AG08395 (cell line): Measurements from ENCODE around the gene BCL2L1.
A peak's percentile ranks its signal among the peaks of the same experiment; 100 is the strongest.

Experiments used
- DNase-seq: peaks from one replicate; pipeline ENCODE4 v3.0.0; 2012; ENCODE audit warnings: mixed read lengths, low spot score

BCL2L1 gene

DNA sequence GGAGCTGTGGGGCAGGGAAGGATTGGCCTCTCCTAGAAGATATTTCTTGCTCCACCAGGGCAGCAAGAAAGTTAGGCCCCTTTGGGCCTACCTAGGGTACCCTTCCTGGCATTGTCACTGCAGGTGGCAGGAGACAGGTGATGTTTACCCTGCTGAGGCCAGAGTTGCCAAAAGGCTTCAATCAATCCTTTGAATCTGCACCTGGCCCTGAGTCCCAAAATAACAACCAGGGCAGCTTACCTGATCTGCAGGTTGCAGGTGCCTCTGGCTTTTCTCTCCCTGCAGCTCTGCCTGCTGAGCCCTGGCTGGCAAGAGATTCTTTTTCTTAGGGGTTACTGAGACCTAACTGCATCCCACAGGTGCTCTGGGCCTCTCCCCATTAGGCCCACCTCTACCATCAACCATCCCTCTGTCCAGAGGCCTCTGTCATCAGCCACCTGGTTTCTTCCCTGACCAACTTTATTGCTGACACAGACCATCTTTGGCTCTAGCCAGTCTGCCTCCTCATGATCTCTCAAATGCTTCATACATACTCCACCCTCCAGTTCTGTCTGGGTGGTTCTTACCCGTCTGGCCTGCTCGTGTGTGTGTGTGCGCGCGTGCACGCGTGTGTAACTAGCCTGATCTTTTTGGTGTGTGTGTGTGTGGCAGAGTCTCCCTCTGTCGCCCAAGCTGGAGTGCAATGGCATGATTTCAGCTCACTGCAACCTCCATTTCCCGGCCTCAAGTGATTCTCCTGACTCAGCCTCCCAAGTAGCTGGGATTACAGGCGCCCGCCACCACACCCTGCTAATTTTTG lies 13.7 kb downstream of the BCL2L1 start:
- no peak for DNase-seq

GRCh38 chr20:31707994-31708735 lies 14.5 kb downstream of the BCL2L1 start:
- DNase-seq = no peak

DNA sequence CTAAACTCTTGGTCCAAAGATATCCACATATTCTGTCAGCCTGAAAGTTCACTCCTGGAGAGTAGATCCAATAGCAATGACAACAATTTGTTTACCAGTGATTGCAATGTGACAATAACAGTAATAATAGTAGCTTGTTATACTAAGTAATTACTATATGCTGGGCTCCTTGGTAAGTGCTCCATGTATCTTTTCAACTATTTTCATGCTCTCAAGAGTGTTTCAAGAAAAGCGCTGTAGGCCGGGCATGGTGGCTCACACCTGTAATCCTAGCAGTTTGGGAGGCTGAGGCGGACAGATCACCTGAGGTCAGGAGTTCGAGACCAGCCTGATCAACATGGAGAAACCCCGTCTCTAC lies 15.4 kb downstream of the BCL2L1 start:
- DNase-seq = no peak

DNA sequence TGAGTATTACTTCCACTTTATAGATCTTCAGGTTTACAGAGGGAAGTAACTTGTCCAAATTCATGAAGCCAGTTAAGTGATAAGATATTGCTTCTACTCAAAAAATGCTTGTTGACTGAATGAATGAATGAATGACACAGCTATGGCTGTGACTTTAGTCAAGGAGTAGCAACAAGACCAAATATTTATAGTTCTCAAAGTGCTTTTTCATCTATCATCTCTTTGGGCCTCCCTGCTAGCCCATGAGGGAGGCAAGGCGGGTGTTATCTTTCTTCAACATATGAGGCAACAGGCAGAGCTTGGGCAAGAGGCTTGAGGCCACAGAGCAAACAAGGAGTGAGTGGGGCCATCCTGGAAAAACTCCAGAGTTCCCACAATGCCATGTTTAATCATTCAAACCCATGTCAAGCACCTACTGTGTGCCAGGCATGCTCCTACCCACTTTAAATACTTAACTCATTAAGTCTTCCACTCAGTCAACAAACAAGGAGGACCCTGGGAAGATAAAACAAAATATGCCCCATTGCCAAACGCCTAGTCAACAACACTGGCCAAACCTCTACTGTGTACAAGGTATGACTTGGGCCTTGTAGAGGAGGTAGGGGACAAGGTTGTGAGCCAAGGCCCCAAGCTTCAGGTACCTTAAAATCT lies 15.9 kb downstream of the BCL2L1 start:
- DNase-seq = no peak

GRCh38 chr20:31705598-31706597 lies 16.8 kb downstream of the BCL2L1 start:
- DNase-seq = no peak

GRCh38 chr20:31705191-31705590 lies 17.5 kb downstream of the BCL2L1 start:
- no peak for DNase-seq

DNA sequence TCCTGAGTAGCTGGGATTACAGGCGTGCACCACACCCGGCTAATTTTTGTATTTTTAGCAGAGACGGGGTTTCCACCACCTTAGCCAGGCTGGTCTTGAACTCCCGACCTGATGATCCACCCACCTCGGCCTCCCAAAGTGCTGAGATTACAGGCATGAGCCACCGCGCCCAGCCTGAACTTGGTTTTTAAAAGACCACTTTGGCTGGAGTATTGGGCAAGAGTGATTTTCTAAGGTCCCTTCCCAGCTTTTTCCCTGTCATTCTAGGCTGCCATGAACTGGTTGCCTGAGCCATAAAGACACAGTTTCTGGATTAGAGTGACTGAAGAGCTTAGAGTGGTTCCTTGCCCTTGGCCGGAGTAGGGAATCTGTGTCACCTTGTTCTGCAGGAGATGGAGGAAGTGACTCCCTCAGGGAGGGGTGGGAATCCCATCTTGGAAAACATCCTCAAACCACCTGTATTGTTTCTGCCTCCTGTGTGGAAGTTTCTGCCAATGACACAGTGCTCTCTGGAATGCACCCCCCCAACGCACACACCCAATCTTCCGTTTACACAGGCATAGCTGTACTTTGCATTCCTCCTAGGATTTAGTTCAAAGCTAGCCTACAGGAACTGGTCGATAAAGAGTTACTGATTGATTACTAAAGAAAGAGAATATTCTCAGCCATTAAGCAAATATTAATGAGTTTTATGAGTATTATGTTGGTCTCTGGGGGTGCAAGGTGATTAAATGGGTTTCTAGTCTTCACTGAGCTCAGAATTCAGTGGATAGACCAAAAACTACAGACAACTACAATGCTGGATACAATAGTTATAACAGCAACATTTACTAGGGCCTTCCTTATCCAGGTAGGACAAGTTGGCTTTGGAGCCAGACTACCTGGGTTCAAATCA lies 18.2 kb downstream of the BCL2L1 start:
- no peak for DNase-seq

GRCh38 chr20:31701591-31701990 lies 21.1 kb downstream of the BCL2L1 start:
- DNase-seq = no peak

DNA sequence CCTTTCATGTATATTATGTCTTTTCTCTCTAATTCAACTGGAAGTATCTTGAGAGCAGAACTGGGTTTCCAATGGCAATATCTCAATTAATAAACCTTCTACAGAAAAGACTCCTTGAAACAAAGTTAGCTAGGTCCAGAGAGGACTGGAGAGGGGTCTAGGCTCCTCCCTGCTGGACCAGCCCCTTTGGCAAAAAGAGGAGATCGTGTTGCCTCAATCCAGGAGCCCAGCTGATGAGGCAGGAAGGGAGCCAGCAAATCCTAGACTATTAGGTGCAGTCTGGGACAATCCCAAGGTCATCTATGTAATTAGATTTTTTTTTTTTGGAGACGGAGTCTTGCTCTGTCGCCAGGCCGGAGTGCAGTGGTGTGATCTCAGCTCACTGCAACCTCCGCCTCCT lies 21.9 kb downstream of the BCL2L1 start:
- no peak for DNase-seq

DNA sequence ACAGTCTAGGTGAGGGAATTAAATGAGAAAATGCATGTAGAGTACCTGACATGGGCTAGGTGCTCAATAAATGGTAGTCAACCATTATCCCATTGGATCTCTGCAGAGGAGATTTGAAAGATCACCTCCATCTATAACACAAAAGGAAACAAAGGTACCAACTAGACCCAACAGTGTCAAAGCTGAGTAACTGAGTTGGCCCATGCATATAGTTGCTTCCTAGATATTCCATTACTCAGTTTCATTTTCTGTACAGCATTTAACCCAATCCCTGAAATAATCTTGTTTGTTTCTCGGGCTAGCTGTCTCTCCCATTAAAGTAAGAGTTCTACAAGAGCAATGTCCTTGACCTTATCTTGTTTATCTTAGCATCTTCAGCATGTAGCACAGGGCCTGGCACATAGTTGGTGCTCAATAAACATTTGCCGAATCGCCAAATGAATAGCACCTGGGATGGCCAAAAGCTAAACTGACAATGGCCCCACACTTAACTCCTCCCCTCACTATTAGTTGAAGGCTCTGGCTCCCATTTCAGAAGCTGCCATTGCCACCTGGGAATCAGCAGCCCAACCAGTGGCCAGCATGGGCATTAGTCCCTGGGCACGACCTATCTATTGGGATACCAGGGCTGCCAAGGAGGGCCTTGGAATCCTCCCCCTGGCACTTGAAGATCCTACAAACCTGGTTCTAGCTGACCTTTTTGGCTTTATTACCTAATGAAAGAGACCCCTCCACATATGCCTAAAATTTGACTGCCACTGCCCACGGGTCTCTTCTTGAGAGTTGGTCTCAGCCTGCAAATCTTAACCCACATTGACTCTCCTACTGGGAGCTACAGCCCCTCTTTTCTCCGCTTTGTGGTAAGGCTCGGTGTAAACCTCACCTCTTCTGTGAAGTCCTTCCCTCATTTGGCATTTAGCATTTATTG lies 22.6 kb downstream of the BCL2L1 start:
- DNase-seq = no peak

- DNase-seq = peak; percentile 94
Measured at GRCh38 chr20:31698803-31699718, 23.6 kb downstream of the BCL2L1 start.

GRCh38 chr20:31698243-31698802 lies 24.3 kb downstream of the BCL2L1 start:
- DNase-seq = no peak

DNA sequence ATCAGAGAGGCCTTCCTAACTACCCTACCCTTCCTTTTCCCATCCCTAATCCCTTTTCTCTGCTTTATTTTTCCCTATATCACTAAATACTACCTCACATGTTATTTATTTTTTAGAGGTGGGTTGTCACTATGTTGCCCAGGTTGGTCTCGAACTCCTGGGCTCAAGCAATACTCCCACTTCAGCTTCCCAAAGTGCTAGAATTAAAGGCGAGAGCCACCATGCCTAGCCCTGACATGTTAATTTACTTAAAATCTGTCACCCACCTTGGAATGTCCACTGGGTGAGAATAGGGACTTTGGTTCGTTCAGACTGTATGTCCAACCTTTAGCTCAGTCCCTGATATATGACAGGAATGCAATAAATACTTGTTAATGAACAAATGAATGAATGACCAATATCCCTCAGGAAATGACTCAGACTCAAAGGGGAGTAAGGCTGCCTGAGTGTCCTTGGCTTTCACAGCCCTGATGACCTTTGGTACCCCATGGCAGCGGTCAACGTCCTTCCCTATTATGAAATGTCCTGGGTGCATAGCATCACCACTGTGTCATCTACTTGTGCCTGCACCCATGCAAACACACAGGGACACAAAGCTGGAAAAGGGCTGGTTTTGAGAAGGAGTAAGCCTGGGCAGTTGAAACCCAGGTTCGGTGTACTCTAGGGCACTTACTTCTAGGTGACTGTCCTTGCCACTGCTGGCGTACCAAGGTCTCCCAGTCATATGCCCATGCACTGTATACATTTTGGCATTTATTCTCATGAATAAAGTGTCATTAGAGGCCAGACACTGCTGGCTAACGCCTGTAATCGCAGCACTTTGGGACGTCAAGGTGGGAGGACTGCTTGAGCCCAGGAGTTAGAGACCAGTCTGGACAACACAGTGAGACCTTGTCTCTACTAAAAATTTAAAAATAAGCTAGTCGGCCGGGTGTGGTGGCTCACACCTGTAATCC lies 26.5 kb downstream of the BCL2L1 start:
- DNase-seq = peak; percentile 90

- DNase-seq = no peak
Measured at GRCh38 chr20:31694842-31695593, 27.6 kb downstream of the BCL2L1 start.

DNA sequence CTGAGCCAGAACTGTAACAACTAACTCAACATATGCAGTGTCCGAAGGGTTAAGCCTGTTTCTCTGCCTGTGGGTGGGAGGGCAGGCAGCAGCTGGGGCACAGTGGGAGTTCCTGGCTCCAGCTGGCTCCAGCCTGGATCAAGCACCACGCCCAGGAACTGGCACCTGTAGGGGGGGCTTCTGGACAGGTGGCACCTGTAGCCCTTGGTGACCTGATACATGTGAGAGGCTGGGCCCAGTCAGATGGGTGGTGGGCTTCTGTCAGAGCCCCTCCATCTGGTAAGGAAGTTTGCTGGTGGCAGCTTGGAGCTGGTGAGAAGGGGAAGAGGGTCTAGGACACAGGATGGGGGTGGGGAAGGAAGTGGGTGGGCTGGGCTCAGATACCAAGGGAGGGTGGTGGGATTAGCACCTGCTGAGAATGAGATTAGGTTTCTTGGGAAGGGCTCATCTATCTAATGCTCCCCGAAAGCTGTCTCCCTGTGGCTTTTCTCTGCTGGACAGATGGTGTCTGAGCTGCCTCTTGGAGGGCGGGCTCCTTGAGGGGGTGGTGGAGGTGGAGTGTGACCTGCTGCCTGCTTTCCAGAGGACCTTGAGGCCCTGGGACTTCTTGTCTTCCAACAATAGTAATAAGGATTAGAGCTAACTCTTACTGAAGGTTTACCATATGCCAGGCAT lies 28.5 kb downstream of the BCL2L1 start:
- DNase-seq = no peak

GRCh38 chr20:31693402-31693801 lies 29.3 kb downstream of the BCL2L1 start:
- no peak for DNase-seq
